IPS DF 6.9 (cell line): Measurements from ENCODE around the gene PPP4R3B.
"Not testable (repeated sequence)": the region's sequence is repeated elsewhere in the genome, so short reads cannot be mapped to it uniquely, and the experiment has no call there.

Experiments used
- DNase-seq: peaks from one replicate; pipeline ENCODE4 v3.0.0-alpha.2; 2013; ENCODE audit warnings: low read depth, low spot score
- H3K27ac ChIP-seq: one replicate; pipeline ENCODE4 v1.5.1; 2013; ENCODE audit warnings: low read length, control low read depth
- H3K27me3 ChIP-seq: 2 replicates; pipeline ENCODE4 v1.6.1; 2013; ENCODE audit warnings: mild to moderate bottlenecking, low read length; ENCODE audit not compliant: control insufficient read depth, insufficient read depth
- H3K36me3 ChIP-seq: 2 replicates; pipeline ENCODE4 v1.6.1; 2013; ENCODE audit warnings: low read length; ENCODE audit not compliant: control insufficient read depth, insufficient read depth
- H3K4me1 ChIP-seq: 2 replicates; pipeline ENCODE4 v1.6.1; 2013; ENCODE audit warnings: low read length; ENCODE audit not compliant: control insufficient read depth, insufficient read depth
- H3K4me3 ChIP-seq: 2 replicates; pipeline ENCODE4 v1.5.1; 2013; ENCODE audit warnings: mild to moderate bottlenecking, low read length
- H3K9me3 ChIP-seq: 2 replicates; pipeline ENCODE4 v1.6.1; 2013; ENCODE audit warnings: low read length, inconsistent platforms; ENCODE audit not compliant: control insufficient read depth, insufficient read depth
- WGBS: extraction: QIAGEN DNeasy Blood & Tissue Kit; methylation state at CpG from one replicate; pipeline ENCODE4 v1.1.7; 2013; ENCODE audit warnings: mixed read lengths, missing lambda C conversion rate; ENCODE audit not compliant: insufficient read length, insufficient coverage; 5-methylcytosine and 5-hydroxymethylcytosine counted together

PPP4R3B gene

GRCh38 chr2:55556809-55557208, 60.6 kb downstream of the PPP4R3B start:
- WGBS = no CpG with 5 or more reads among the region's 9 CpGs
- Histone ChIP-seq H3K36me3 (peaks cover 5% of the 10 kb centered on the region; the same call in 1 of the 2 replicates), H3K27me3 (no peaks in the 10 kb centered on the region), H3K27ac (no peak overlapping the region), H3K4me1 (no peaks in the 10 kb centered on the region), H3K4me3 (no peak overlapping the region), H3K9me3 (no peaks in the 10 kb centered on the region)
- DNase-seq = no peak

- H3K36me3 ChIP-seq = peaks cover 4% of the 10 kb centered on the region; the same call in 1 of the 2 replicates
Measured at GRCh38 chr2:55555977-55556376, 61.4 kb downstream of the PPP4R3B start.

GRCh38 chr2:55553321-55553720, 64.1 kb downstream of the PPP4R3B start:
- H3K27me3 ChIP-seq = no peaks in the 10 kb centered on the region
- H3K4me1 ChIP-seq = no peaks in the 10 kb centered on the region
- no peaks in the 10 kb centered on the region for H3K9me3 ChIP-seq
- no peak overlapping the region for H3K27ac ChIP-seq
- WGBS = no CpG with 5 or more reads among the region's 3 CpGs
- no peak for DNase-seq
- no peak overlapping the region for H3K4me3 ChIP-seq
- H3K36me3 ChIP-seq = no peaks in the 10 kb centered on the region

More at GRCh38 chr2:55555977-55556376, 61.4 kb downstream of the PPP4R3B start:
- Histone ChIP-seq H3K27ac (no peak overlapping the region), H3K4me1 (no peaks in the 10 kb centered on the region), H3K4me3 (no peak overlapping the region), H3K9me3 (no peaks in the 10 kb centered on the region), H3K27me3 (no peaks in the 10 kb centered on the region)
- DNase-seq = no peak

GRCh38 chr2:55550368-55551102, 66.9 kb downstream of the PPP4R3B start:
- Histone ChIP-seq H3K4me1 (no peaks in the 10 kb centered on the region), H3K27me3 (no peaks in the 10 kb centered on the region), H3K27ac (no peak overlapping the region), H3K36me3 (no peaks in the 10 kb centered on the region), H3K9me3 (no peaks in the 10 kb centered on the region), H3K4me3 (no peak overlapping the region)
- DNase-seq = no peak
- WGBS = no CpG with 5 or more reads among the region's 4 CpGs

GRCh38 chr2:55547679-55548078, 69.7 kb downstream of the PPP4R3B start:
- WGBS = no CpG with 5 or more reads among the region's 8 CpGs
- not testable (repeated sequence) for H3K4me3 ChIP-seq, DNase-seq, H3K27me3 ChIP-seq, H3K27ac ChIP-seq, H3K4me1 ChIP-seq, H3K9me3 ChIP-seq, H3K36me3 ChIP-seq

- Histone ChIP-seq H3K9me3 (no peaks in the 10 kb centered on the region), H3K36me3 (no peaks in the 10 kb centered on the region), H3K27ac (no peak overlapping the region), H3K4me1 (no peaks in the 10 kb centered on the region), H3K27me3 (no peaks in the 10 kb centered on the region), H3K4me3 (no peak overlapping the region)
- DNase-seq = no peak
- WGBS = no CpG with 5 or more reads among the region's 1 CpG
Measured at GRCh38 chr2:55547001-55547400, 70.4 kb downstream of the PPP4R3B start.

- WGBS = no CpG with 5 or more reads among the region's 6 CpGs
- Histone ChIP-seq H3K9me3 (no peaks in the 10 kb centered on the region), H3K27me3 (no peaks in the 10 kb centered on the region), H3K36me3 (no peaks in the 10 kb centered on the region), H3K27ac (no peak overlapping the region), H3K4me1 (no peaks in the 10 kb centered on the region), H3K4me3 (no peak overlapping the region)
- DNase-seq = no peak
Measured at GRCh38 chr2:55530539-55531081, 86.8 kb downstream of the PPP4R3B start.

GRCh38 chr2:55526174-55526573, 91.2 kb downstream of the PPP4R3B start:
- no CpG with 5 or more reads among the region's 1 CpG for WGBS
- Histone ChIP-seq H3K4me3 (no peak overlapping the region), H3K27me3 (no peaks in the 10 kb centered on the region), H3K27ac (no peak overlapping the region), H3K36me3 (no peaks in the 10 kb centered on the region), H3K4me1 (no peaks in the 10 kb centered on the region), H3K9me3 (no peaks in the 10 kb centered on the region)
- no peak for DNase-seq

- H3K9me3 ChIP-seq = no peaks in the 10 kb centered on the region
- WGBS = no CpG with 5 or more reads among the region's 5 CpGs
- no peak overlapping the region for H3K4me3 ChIP-seq
- no peak overlapping the region for H3K27ac ChIP-seq
- H3K36me3 ChIP-seq = no peaks in the 10 kb centered on the region
- H3K27me3 ChIP-seq = no peaks in the 10 kb centered on the region
- H3K4me1 ChIP-seq = no peaks in the 10 kb centered on the region
- no peak for DNase-seq
Measured at GRCh38 chr2:55524884-55525437, 92.5 kb downstream of the PPP4R3B start.

- H3K4me1 ChIP-seq = no peaks in the 10 kb centered on the region
- DNase-seq = no peak
- H3K27me3 ChIP-seq = no peaks in the 10 kb centered on the region
- peak overlapping the region; percentile 63; the same call in 1 of the 2 replicates for H3K4me3 ChIP-seq
- H3K9me3 ChIP-seq = no peaks in the 10 kb centered on the region
- no CpG with 5 or more reads among the region's 35 CpGs for WGBS
- no peaks in the 10 kb centered on the region for H3K36me3 ChIP-seq
- no peak overlapping the region for H3K27ac ChIP-seq
Measured at GRCh38 chr2:55519938-55520885, 97.2 kb downstream of the PPP4R3B start.
